Measurements from ENCODE around the gene CCDC91. TPM values are rescaled to one million over a fixed set of nuclear protein-coding genes. Genes with fewer than 3 reads are reported as not detected.

CCDC91 gene
- total RNA-seq, 1 donor from 2014 or later: 76.6 TPM

- intact Hi-C loops (cut with DNase I): no loop called here
- TF ChIP-seq, protein P1, sequence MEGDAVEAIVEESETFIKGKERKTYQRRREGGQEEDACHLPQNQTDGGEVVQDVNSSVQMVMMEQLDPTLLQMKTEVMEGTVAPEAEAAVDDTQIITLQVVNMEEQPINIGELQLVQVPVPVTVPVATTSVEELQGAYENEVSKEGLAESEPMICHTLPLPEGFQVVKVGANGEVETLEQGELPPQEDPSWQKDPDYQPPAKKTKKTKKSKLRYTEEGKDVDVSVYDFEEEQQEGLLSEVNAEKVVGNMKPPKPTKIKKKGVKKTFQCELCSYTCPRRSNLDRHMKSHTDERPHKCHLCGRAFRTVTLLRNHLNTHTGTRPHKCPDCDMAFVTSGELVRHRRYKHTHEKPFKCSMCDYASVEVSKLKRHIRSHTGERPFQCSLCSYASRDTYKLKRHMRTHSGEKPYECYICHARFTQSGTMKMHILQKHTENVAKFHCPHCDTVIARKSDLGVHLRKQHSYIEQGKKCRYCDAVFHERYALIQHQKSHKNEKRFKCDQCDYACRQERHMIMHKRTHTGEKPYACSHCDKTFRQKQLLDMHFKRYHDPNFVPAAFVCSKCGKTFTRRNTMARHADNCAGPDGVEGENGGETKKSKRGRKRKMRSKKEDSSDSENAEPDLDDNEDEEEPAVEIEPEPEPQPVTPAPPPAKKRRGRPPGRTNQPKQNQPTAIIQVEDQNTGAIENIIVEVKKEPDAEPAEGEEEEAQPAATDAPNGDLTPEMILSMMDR (IDR thresholded peaks at IDR 0.05): peak in 1 of 3 experiments; percentile 8
- TF ChIP-seq POLR2A (IDR thresholded peaks at IDR 0.05): no peak
Observed at GRCh38 chr12:28583701-28584261, 393.5 kb downstream of the CCDC91 start.

DNA sequence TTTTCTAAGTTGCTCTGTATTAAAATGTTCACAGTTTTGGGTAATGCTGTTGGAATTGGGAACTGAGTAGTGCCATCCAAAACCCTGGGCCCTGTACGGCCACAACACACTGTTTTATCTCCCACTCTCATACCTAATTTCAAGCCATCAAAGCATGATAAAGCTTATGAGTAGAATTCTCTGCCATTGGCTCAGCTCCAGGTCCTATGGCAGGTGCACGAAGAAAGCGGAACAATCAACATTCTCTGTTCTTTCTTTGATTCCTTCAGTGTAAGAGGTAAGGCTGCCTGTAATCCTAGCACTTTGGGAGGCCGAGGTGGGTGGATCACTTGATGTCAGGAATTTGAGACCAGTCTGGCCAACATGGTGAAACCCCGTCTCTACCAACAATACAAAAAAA, 394.9 kb downstream of the CCDC91 start:
- TF ChIP-seq, protein P1 (IDR thresholded peaks at IDR 0.05): no peak
- TF ChIP-seq POLR2A (IDR thresholded peaks at IDR 0.05) (no peak), POLR2AphosphoS5 (IDR thresholded peaks at IDR 0.05; ENCODE audit: insufficient read depth in 1 of 2, low read depth in 1 of 2) (no peak)
- Histone ChIP-seq H3K4me3 (no peak overlapping the region), H3K27me3 (no peaks in the 10 kb centered on the region), H3K27ac (peak overlapping the region; percentile 15), H3K9me3 (no peaks in the 10 kb centered on the region), H3K36me3 (no peaks in the 10 kb centered on the region), H3K4me1 (no peaks in the 10 kb centered on the region)
- no peak for DNase-seq (ENCODE audit: extremely low spot score in 2 of 2)
- intact Hi-C loops (cut with DNase I): no loop called here

More at GRCh38 chr12:28583701-28584261, 393.5 kb downstream of the CCDC91 start:
- Histone ChIP-seq H3K9me3 (no peaks in the 10 kb centered on the region), H3K27me3 (no peaks in the 10 kb centered on the region), H3K27ac (peak overlapping the region; percentile 72), H3K4me1 (no peaks in the 10 kb centered on the region), H3K4me3 (no peak overlapping the region), H3K36me3 (no peaks in the 10 kb centered on the region)
- DNase-seq (ENCODE audit: extremely low spot score in 2 of 2): no peak

DNA sequence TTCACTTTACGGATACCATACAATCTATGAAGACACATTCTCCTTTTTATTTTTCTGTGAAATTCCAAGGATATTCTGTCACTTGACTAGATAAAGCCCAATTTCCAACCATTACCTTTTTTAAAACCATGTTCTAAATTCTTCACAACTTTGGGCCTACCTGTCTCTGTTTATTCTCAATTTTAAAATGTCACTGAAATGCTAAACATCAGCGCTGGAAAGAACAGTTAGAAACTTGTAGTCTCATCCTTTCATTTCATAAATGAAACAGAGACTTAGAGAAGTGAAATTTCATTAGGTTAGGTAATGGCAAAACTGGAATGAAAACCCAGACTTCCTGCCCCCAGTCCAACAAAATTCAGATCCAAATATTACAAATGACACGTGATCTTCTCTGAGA, 396.2 kb downstream of the CCDC91 start:
- H3K9me3 ChIP-seq: no peaks in the 10 kb centered on the region
- intact Hi-C loops (cut with DNase I): no loop called here
- no peaks in the 10 kb centered on the region for H3K36me3 ChIP-seq
- no peaks in the 10 kb centered on the region for H3K27me3 ChIP-seq
- H3K4me1 ChIP-seq: no peaks in the 10 kb centered on the region
- no peak for DNase-seq (ENCODE audit: extremely low spot score in 2 of 2)
- no peak overlapping the region for H3K4me3 ChIP-seq
- TF ChIP-seq POLR2AphosphoS5 (IDR thresholded peaks at IDR 0.05; ENCODE audit: insufficient read depth in 1 of 2, low read depth in 1 of 2) (no peak), POLR2A (IDR thresholded peaks at IDR 0.05) (no peak)
- TF ChIP-seq, protein P1 (IDR thresholded peaks at IDR 0.05): no peak
- H3K27ac ChIP-seq: no peak overlapping the region

GRCh38 chr12:28591831-28592230, 401.6 kb downstream of the CCDC91 start:
- intact Hi-C loops (cut with DNase I): no loop called here
- Histone ChIP-seq H3K4me3 (no peak overlapping the region), H3K4me1 (no peaks in the 10 kb centered on the region), H3K27me3 (no peaks in the 10 kb centered on the region), H3K27ac (no peak overlapping the region), H3K36me3 (no peaks in the 10 kb centered on the region), H3K9me3 (no peaks in the 10 kb centered on the region)
- TF ChIP-seq, protein P1 (IDR thresholded peaks at IDR 0.05): no peak
- no peak for DNase-seq (ENCODE audit: extremely low spot score in 2 of 2)

Small RNA genes within 50 kb of the gene (small RNA-seq; reads per million reads assigned to genes)
- gene RNA5SP355: 1.0 reads per million, percentile 21 among the genes with 10 or more reads in this experiment
- not detected for gene RNU4-54P

Other genes starting within 250 kb of the CCDC91 start
- 7.9 TPM for gene PTHLH, start 217.7 kb upstream of the CCDC91 start, total RNA-seq

Data from vagina (tissue), 2 donors.